BE2C (cell line): Measurements from ENCODE around the gene DLL4.

Source experiments
- DNase-seq: peaks from one replicate; pipeline ENCODE4 v3.0.0-alpha.2; 2020
- H3K27me3 ChIP-seq: fragments of 250-450 bp; sonication (Bioruptor Pico); 2 replicates; pipeline ENCODE4 v1.5.1; 2020; ENCODE audit warnings: mild to moderate bottlenecking
- H3K36me3 ChIP-seq: fragments of 250-450 bp; sonication (Bioruptor Pico); 2 replicates; pipeline ENCODE4 v1.5.1; 2020; ENCODE audit warnings: mild to moderate bottlenecking
- H3K4me1 ChIP-seq: fragments of 250-450 bp; sonication (Bioruptor Pico); 2 replicates; pipeline ENCODE4 v1.5.1; 2020
- H3K4me3 ChIP-seq: 2 replicates; pipeline ENCODE4 v1.5.1; 2011; ENCODE audit warnings: low read depth, low read length
- H3K9me3 ChIP-seq: fragments of 250-450 bp; sonication (Bioruptor Pico); 2 replicates; pipeline ENCODE4 v1.5.1; 2020
- CTCF ChIP-seq: IDR thresholded peaks from 2 replicates; pipeline ENCODE4 v1.5.1; 2012; ENCODE audit warnings: mild to moderate bottlenecking, low read depth, low read length

The DLL4 gene

GRCh38 chr15:40981186-40981585 is 52.0 kb downstream of the DLL4 start:
- Histone ChIP-seq H3K4me3 (no peak overlapping the region), H3K9me3 (no peaks in the 10 kb centered on the region), H3K27me3 (no peaks in the 10 kb centered on the region), H3K36me3 (peaks cover 95% of the 10 kb centered on the region), H3K4me1 (no peaks in the 10 kb centered on the region)
- no peak for TF ChIP-seq CTCF
- DNase-seq, result no peak

GRCh38 chr15:40982855-40983254 is 53.7 kb downstream of the DLL4 start:
- TF ChIP-seq CTCF, result no peak
- no peaks in the 10 kb centered on the region for H3K4me1 ChIP-seq
- DNase-seq, result no peak
- no peak overlapping the region for H3K4me3 ChIP-seq
- H3K36me3 ChIP-seq, result peaks cover 97% of the 10 kb centered on the region
- no peaks in the 10 kb centered on the region for H3K27me3 ChIP-seq
- H3K9me3 ChIP-seq, result no peaks in the 10 kb centered on the region

GRCh38 chr15:40984406-40984805 is 55.3 kb downstream of the DLL4 start:
- no peak for TF ChIP-seq CTCF
- Histone ChIP-seq H3K27me3 (no peaks in the 10 kb centered on the region), H3K4me1 (no peaks in the 10 kb centered on the region), H3K9me3 (no peaks in the 10 kb centered on the region), H3K4me3 (no peak overlapping the region), H3K36me3 (peaks cover 95% of the 10 kb centered on the region)
- no peak for DNase-seq

- no peaks in the 10 kb centered on the region for H3K4me1 ChIP-seq
- no peak for DNase-seq
- H3K4me3 ChIP-seq, result no peak overlapping the region
- H3K36me3 ChIP-seq, result peaks cover 92% of the 10 kb centered on the region
- no peak for TF ChIP-seq CTCF
- no peaks in the 10 kb centered on the region for H3K9me3 ChIP-seq
- H3K27me3 ChIP-seq, result no peaks in the 10 kb centered on the region
These were observed 55.8 kb downstream of the DLL4 start for GRCh38 chr15:40984964-40985363.

DNA sequence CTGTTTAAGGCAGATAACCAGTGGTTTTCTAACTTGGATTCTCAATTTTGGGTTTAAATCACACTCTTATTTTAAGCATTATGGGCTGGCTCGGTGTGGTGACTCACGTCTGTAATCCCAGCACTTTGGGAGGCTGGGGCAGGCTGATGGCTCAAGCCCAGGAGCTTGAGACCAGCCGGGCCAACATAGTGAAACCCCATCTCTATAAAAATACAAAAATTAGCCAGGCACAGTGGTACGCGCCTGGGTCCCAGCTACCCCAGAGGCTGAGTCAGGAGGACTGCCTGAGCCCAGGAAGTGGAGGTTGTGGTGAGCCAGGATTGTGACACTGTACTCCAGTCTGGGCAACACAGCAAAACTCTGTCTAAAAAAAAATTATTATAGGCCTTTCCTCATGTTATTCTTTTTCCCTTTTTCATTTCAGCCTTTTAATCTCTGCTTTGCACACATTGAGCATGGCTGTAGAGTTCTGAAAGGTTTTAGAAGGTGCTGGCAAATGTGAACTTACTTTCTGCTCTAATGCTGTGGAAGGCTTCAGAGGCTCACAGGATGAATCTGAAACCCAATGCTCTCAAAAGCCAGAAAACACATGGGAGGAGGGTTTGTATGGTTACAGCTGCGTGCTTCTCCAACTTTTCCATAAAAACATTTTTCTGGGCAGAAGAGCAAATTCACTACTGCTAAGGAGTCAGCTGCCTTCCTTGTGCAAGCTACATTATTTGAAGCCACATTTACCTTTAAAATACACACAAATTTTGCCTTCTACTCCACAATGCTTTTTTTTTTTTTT is 56.6 kb downstream of the DLL4 start:
- Histone ChIP-seq H3K4me3 (no peak overlapping the region), H3K36me3 (peaks cover 91% of the 10 kb centered on the region)
- no peak for DNase-seq

More for the DNA sequence above, 56.6 kb downstream of the DLL4 start:
- Histone ChIP-seq H3K27me3 (no peaks in the 10 kb centered on the region), H3K9me3 (no peaks in the 10 kb centered on the region), H3K4me1 (no peaks in the 10 kb centered on the region)
- no peak for TF ChIP-seq CTCF
